Myocyte (in vitro differentiated cells): ENCODE measurements around the gene CFAP58. TPM values are rescaled to one million over a fixed set of nuclear protein-coding genes. Genes with fewer than 3 reads are reported as not detected.

Experiments
- DNase-seq: peaks from one replicate; pipeline ENCODE4 v3.0.0-alpha.2; 2012; ENCODE audit warnings: low read depth
- total RNA-seq: library from RNA; depleted of rRNA; stranded (reverse); fragments of >200 nt; gene quantifications from 2 replicates; pipeline ENCODE4 v1.2.3, GENCODE V29; 2014

CFAP58 gene
- total RNA-seq, 1 donor from 2014 or later: 0.56 TPM

GRCh38 chr10:104480797-104481196 is 127.2 kb downstream of the CFAP58 start:
- DNase-seq: no peak

GRCh38 chr10:104483582-104483981 is 129.9 kb downstream of the CFAP58 start:
- no peak for DNase-seq

DNA sequence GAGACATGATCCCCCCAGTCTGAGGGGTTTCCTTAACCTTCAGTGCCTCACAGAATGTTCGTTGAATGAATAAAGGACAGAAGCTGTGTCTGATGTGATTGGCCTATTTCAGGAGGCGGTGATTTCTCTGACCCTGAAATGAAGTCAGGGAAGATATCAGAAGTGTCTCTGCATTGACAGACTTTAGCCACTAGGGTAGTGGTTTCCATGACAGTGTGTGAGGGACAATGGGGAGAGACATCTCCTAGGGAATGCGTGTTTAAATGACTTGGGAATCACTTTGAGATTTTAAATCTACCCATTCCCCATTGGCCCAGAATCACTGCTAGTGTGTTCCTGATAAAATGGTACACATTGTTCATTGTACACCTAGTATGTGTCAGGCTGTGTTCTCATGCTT is 132.0 kb downstream of the CFAP58 start:
- no peak for DNase-seq

DNA sequence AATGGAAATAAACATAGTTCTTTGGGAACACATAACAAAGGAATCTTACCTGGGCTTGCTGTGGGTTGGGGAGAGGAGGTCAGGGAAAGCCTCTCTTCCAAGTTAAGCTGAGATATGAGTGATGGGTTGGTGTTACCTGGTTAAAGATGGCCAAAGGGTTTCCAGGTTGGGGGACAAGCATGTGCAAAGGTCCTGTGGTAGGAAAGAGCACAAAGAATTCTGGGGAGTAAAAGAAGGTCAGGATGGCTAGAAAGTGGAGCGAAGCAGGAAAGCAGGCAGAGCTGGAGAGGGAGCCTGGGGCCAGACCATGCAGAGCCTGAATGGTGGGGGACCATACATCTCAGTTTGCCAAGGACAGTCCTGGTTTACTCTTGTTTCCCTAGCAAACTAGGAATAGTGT is 133.2 kb downstream of the CFAP58 start:
- DNase-seq: no peak

DNA sequence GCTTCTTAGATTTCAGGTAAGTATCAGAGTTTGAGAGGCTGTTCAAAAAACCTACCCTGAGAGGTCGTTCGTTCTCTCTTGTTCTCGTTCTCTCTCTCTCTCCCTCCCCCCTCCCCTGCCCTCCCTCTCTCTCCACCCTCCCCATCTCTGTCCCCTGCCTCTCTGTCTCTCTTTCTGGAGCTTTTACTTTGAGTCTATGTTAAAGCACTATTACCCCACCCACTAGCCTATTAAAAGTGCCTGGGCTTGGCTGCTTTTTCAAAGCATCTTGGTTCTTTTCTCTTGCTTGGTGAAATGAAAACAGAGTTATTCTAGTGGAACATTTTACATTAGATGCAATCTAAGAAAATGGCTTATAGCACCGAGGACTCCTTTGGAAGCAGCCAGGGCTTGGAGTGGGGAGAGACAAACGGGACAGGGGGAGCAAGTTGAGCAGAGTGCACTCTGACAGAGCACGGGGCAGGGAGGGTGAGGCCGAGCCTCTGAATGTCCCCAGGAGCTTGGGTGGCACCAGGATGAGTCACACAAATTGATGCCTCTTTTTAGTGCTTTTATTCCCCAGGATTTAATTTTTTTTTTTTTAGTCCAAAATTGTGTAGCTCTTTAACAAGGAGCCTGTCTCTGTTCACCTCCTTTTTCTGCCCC is 134.3 kb downstream of the CFAP58 start:
- no peak for DNase-seq

- DNase-seq: no peak
These were observed 134.8 kb downstream of the CFAP58 start for GRCh38 chr10:104488439-104488832.

- DNase-seq: no peak
These were observed 138.8 kb downstream of the CFAP58 start for GRCh38 chr10:104492329-104492940.

DNA sequence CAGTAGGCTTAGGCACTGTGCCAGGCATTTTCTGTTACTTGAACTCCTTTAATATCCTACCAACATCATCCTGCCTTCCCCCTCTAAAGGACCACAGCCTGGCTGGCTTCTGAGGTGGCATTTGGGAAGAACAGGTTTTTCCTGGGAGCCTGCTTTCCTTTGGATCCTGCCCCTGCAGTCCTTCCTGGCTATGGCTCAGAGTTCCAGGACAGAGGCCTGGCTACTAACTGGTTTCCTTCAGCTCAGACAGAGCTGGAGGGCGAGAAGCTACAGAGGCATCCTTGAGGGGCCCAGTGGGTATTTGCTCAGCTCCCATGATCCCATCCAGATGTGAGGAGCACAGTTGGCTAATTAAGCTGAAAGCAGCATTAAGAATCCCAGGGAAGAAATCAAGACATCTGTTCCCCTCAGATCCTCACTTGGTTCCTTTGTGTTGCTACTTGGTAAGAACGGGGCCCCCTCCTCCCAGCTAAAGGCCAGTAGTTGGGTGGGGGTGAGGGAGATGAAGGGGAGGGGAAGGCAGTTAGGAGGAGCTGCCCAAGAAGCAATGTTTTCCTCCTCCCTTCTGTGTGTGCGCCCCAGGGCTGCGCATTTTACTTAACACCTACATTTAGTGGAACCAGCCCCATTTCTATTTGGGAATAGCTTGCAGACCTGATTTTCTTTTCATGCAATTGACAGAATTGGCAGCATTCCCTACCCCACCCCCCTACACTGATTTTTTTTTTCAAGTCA is 144.9 kb downstream of the CFAP58 start:
- no peak for DNase-seq

- DNase-seq: no peak
These were observed 147.8 kb downstream of the CFAP58 start for GRCh38 chr10:104501449-104501848.

- DNase-seq: peak; percentile 85
These were observed 148.4 kb downstream of the CFAP58 start for GRCh38 chr10:104501864-104502579.

GRCh38 chr10:104502907-104503306 is 149.3 kb downstream of the CFAP58 start:
- DNase-seq: peak; percentile 34

Other genes starting within 250 kb of the CFAP58 start
- gene SFR1, start 231.7 kb upstream of the CFAP58 start, total RNA-seq: 5.5 and 6.6 TPM in 2 replicates
- gene CFAP43, start 121.5 kb upstream of the CFAP58 start, total RNA-seq: not detected in 2 replicates
- gene GSTO1, start 98.9 kb upstream of the CFAP58 start, total RNA-seq: 53.2 and 58.7 TPM in 2 replicates
- not detected in 2 replicates for gene GSTO2, start 84.6 kb upstream of the CFAP58 start, total RNA-seq
- gene ITPRIP, start 15.4 kb upstream of the CFAP58 start, total RNA-seq: 4.4 and 5.2 TPM in 2 replicates